ENCODE data around the gene RAPGEF6.
"Not testable (repeated sequence)": the region's sequence is repeated elsewhere in the genome, so short reads cannot be mapped to it uniquely, and the experiment has no call there.

GRCh38 chr5:131380238-131380637, 254.8 kb downstream of the RAPGEF6 start:
- not testable (repeated sequence) for TF ChIP-seq CTCF (IDR thresholded peaks at IDR 0.05 in 4 of 5, conservative IDR thresholded peaks at IDR 0.05 in 1 of 5); POLR2A (IDR thresholded peaks at IDR 0.05)
